ENCODE results near the gene CYREN. TPM values are rescaled to one million over a fixed set of nuclear protein-coding genes. Genes with fewer than 3 reads are reported as not detected.

CYREN gene
- total and polyA plus RNA-seq, 7 donors, result 20.6 to 61.2 (median 28.1) TPM

DNA sequence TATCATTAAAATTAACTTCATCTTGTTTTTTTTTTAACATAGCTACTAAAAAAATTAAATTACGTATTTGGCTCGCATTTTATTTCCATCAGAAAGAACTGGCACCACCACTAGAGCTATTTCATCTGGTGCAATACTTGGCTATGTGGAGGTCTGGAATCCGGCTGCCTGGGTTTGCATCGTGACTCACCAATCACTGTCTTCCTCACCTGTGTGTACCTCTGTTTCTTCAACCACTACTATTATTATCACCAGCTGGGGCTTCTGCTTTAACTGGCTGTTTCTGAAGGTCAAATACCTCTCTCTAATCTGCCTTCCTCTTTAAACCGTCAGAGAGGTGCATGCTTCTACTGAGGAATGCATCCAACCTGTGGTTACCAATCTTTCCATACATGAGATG lies 34.4 kb upstream of the CYREN start:
- Histone ChIP-seq H3K4me1 (peaks cover 12% of the 10 kb centered on the region), H3K36me3 (ENCODE audit: insufficient read depth in 1 of 2, low read depth in 1 of 2) (peaks cover 0 to 70% of the 10 kb centered on the region in 2 donors), H3K27ac (no peak overlapping the region), H3K4me3 (no peak overlapping the region), H3K9me3 (no peaks in the 10 kb centered on the region), H3K27me3 (ENCODE audit: insufficient read depth in 3 of 3, low read length in 2 of 3) (no peaks in the 10 kb centered on the region)
- intact Hi-C loops (cut with DNase I), result no loop called here
- TF ChIP-seq, protein P1, sequence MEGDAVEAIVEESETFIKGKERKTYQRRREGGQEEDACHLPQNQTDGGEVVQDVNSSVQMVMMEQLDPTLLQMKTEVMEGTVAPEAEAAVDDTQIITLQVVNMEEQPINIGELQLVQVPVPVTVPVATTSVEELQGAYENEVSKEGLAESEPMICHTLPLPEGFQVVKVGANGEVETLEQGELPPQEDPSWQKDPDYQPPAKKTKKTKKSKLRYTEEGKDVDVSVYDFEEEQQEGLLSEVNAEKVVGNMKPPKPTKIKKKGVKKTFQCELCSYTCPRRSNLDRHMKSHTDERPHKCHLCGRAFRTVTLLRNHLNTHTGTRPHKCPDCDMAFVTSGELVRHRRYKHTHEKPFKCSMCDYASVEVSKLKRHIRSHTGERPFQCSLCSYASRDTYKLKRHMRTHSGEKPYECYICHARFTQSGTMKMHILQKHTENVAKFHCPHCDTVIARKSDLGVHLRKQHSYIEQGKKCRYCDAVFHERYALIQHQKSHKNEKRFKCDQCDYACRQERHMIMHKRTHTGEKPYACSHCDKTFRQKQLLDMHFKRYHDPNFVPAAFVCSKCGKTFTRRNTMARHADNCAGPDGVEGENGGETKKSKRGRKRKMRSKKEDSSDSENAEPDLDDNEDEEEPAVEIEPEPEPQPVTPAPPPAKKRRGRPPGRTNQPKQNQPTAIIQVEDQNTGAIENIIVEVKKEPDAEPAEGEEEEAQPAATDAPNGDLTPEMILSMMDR (IDR thresholded peaks at IDR 0.05), result no peak
- DNase-seq (no peak), ATAC-seq (peak in 3 of 4 donors; percentile 28 to 80 (median 72))
- WGBS, 3 donors, result 73 to 83% (median 79%) methylated on average over 5 of the region's 5 CpGs

- Histone ChIP-seq H3K36me3 (ENCODE audit: insufficient read depth in 1 of 2, low read depth in 1 of 2) (peaks cover 0 to 75% of the 10 kb centered on the region in 2 donors), H3K9me3 (no peaks in the 10 kb centered on the region), H3K27ac (no peak overlapping the region), H3K27me3 (ENCODE audit: insufficient read depth in 3 of 3, low read length in 2 of 3) (no peaks in the 10 kb centered on the region), H3K4me3 (no peak overlapping the region), H3K4me1 (peaks cover 7% of the 10 kb centered on the region)
- no peak for DNase-seq
- intact Hi-C loops (cut with DNase I), result no loop called here
- WGBS, 3 donors, result 80 to 87% (median 81%) methylated on average over 6 of the region's 6 CpGs
- ATAC-seq, result peak in 2 of 4 donors; percentile 22 to 63
- TF ChIP-seq, protein P1 (IDR thresholded peaks at IDR 0.05), result no peak
These were observed 33.8 kb upstream of the CYREN start for GRCh38 chr7:135204341-135204749.

GRCh38 chr7:135201350-135201749 lies 30.8 kb upstream of the CYREN start:
- intact Hi-C loops (cut with DNase I), result no loop called here
- H3K36me3 ChIP-seq (ENCODE audit: insufficient read depth in 1 of 2, low read depth in 1 of 2), result peaks cover 7 to 99% of the 10 kb centered on the region in 2 donors

DNA sequence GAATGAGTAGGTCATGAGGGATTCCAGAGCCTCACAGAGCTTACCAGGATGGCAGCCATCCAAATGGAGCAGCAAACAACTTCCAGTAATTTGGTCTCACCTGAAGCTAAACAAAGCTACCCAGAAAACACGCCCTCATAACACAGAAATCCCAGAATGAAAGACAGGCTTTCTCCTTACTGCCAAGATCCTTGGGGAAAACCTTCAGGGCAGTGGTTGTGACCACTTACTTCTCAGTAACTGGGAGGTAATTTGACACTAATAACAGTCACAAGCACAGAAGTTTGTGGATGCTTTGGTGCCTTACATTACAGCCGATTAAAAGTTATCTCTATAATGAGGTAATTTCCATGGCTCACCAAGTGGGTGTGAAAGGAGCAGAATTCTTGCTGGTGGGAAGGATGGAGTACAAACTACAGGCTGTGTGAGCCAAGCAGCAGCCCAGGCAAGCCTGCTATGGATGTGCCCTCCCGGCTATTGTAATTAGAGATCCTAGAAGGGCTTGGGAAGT lies 30.4 kb upstream of the CYREN start:
- peak in 2 of 4 donors; percentile 10 to 21 for ATAC-seq
- DNase-seq, result no peak
- Histone ChIP-seq H3K4me1 (peaks cover 6% of the 10 kb centered on the region), H3K36me3 (ENCODE audit: insufficient read depth in 1 of 2, low read depth in 1 of 2) (peaks cover 10 to 99% of the 10 kb centered on the region in 2 donors), H3K27ac (no peak overlapping the region), H3K9me3 (no peaks in the 10 kb centered on the region), H3K4me3 (no peak overlapping the region), H3K27me3 (ENCODE audit: insufficient read depth in 3 of 3, low read length in 2 of 3) (no peaks in the 10 kb centered on the region)
- TF ChIP-seq, protein P1 (IDR thresholded peaks at IDR 0.05), result no peak
- 39 to 74% (median 48%) methylated on average over 3 of the region's 3 CpGs for WGBS, 3 donors
- intact Hi-C loops (cut with DNase I), result no loop called here

More at GRCh38 chr7:135201350-135201749, 30.8 kb upstream of the CYREN start:
- no peaks in the 10 kb centered on the region for H3K9me3 ChIP-seq
- DNase-seq (no peak), ATAC-seq (no peak)
- no peak overlapping the region for H3K27ac ChIP-seq
- no peak overlapping the region for H3K4me3 ChIP-seq
- peaks cover 6% of the 10 kb centered on the region for H3K4me1 ChIP-seq
- no peaks in the 10 kb centered on the region for H3K27me3 ChIP-seq (ENCODE audit: insufficient read depth in 3 of 3, low read length in 2 of 3)
- TF ChIP-seq, protein P1 (IDR thresholded peaks at IDR 0.05), result no peak
- 65 to 80% (median 76%) methylated on average over 2 of the region's 2 CpGs for WGBS, 3 donors

- H3K27me3 ChIP-seq (ENCODE audit: insufficient read depth in 3 of 3, low read length in 2 of 3), result no peaks in the 10 kb centered on the region
- H3K9me3 ChIP-seq, result no peaks in the 10 kb centered on the region
- ATAC-seq, result no peak
- H3K4me1 ChIP-seq, result peaks cover 6% of the 10 kb centered on the region
- no peak overlapping the region for H3K4me3 ChIP-seq
- peaks cover 10 to 99% of the 10 kb centered on the region in 2 donors for H3K36me3 ChIP-seq (ENCODE audit: insufficient read depth in 1 of 2, low read depth in 1 of 2)
- TF ChIP-seq, protein P1 (IDR thresholded peaks at IDR 0.05), result no peak
- 85 to 90% (median 89%) methylated on average over 4 of the region's 4 CpGs for WGBS, 3 donors
- intact Hi-C loops (cut with DNase I), result no loop called here
- DNase-seq, result no peak
- no peak overlapping the region for H3K27ac ChIP-seq
These were observed 28.9 kb upstream of the CYREN start for GRCh38 chr7:135199439-135199838.

Data from psoas muscle (tissue), 8 donors.